HG02763 (cell line): Measurements from ENCODE around the gene DOK7.
A peak's percentile ranks its signal among the peaks of the same experiment; 100 is the strongest.
"Not testable (repeated sequence)": the region's sequence is repeated elsewhere in the genome, so short reads cannot be mapped to it uniquely, and the experiment has no call there.

Experiments used
- ATAC-seq: cut with Tn5 transposase; IDR thresholded peaks from one replicate; pipeline ENCODE4 v1.9.1; 2021; ENCODE audit warnings: mild to moderate bottlenecking, moderate library complexity; ENCODE audit not compliant: unreplicated experiment

Gene DOK7

DNA sequence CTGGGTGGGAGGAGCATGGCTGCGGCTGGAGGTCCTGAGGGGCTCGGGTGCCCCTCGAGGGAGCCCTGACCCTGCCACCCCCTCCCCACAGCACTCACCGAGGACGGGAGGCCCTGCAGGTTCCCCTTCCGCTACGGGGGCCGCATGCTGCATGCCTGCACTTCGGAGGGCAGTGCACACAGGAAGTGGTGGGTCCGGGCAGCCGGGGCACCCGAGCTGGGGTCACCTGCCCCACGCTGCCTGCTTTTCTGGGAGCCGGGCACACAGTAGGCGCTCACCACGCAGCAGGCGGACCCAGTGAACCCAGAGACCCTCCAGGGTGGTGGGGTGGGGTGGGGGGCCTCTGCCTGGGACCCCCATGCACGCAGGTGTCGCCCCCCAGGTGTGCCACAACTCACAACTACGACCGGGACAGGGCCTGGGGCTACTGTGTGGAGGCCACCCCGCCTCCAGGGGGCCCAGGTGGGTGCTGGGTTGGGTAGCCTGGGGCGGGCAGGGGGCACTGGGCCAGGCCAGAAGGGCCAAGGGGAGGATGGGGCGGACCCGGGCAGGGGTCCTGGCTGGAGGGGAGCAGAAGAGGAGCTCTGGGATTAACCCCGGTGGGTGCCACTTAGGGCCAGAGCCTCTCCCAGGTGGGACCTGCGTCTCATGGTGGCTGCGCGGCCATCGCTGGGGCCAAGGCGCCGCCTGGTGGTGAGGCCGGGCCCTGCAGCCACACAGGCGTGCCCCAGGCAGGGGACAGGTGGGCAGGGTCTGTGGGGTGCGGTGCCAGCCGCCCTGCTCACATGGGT lies 20.0 kb upstream of the DOK7 start:
- ATAC-seq: peak; percentile 47

- ATAC-seq: no peak
These were observed 19.3 kb upstream of the DOK7 start for GRCh38 chr4:3443750-3444309.

GRCh38 chr4:3444351-3445110 lies 18.6 kb upstream of the DOK7 start:
- no peak for ATAC-seq

GRCh38 chr4:3445111-3445820 lies 17.8 kb upstream of the DOK7 start:
- ATAC-seq: no peak

- ATAC-seq: no peak
These were observed 17.1 kb upstream of the DOK7 start for GRCh38 chr4:3445829-3446545.

DNA sequence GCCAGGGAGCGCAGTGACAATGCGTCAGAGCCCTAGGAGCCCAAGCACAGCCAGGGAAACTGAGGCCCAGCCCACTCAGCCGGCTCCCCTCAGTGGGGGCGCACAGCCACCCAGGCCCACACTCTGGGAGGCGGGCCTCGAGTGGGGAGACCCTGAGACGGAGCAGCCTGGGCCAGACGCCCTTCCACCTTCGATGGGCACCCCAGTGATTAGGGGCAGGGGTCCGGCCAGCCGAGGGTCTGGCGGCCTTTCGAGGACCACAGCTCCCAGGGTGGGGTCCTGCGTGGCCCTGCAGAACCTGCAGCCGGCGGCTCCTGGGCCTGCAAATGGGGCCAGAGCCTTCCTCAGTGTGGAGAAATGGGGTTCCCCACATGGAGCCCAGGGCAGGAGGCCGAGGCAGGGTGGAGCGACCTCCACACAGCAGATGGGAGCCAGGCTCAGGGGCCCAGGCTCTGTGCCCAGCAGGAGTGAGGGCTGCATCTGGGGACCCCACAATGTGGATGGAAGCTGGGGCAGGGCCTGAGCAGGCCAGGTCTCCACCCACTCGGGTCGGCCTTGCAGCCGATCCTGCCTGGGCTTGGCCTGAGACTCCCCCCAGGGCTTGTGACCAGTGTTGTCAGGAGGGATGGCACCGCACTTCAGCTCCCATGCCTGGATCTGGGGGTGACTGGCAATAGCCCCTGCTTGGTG lies 16.3 kb upstream of the DOK7 start:
- no peak for ATAC-seq

- ATAC-seq: no peak
These were observed 15.4 kb upstream of the DOK7 start for GRCh38 chr4:3447431-3448395.

- ATAC-seq: no peak
These were observed 14.0 kb upstream of the DOK7 start for GRCh38 chr4:3449047-3449573.

GRCh38 chr4:3449574-3450534 lies 13.3 kb upstream of the DOK7 start:
- no peak for ATAC-seq

DNA sequence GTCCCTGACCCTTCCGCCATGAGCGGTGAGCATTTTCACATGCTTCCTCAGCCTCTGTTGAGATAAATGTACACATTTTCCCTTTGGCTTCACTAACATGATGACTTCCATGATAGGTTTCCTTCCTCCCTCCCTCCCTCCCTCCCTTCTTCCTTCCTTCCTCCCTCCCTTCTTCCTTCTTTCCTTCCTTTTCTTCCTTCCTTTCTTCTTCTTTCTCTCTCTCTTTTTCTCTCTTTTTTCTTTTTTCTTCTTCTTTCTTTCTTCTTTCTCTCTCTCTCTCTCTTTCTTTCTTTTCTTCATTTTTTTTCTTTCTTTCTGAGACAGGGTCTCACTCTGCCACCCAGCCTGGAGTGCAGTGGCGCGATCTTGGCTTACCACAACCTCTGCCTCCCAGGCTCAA lies 12.5 kb upstream of the DOK7 start:
- no peak for ATAC-seq

DNA sequence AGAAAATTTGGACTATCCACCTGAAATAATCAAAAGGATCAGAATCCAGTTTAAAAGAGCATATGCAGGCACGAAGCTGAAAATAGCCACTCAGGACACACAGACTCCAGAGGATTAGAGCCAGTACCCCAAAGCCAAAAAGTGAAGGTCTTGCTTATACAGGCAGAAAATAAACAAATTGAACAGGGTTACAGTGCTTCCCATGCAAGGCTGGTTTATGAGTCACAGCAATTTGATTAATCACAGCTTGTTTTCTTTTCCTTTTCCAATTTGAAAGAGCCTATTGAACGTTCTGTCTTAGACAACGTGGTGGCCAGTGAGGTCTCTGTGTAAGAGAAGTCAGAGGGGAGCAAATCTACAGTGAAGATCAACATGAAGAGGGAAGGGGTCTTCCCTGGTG lies 11.2 kb upstream of the DOK7 start:
- ATAC-seq: no peak

DNA sequence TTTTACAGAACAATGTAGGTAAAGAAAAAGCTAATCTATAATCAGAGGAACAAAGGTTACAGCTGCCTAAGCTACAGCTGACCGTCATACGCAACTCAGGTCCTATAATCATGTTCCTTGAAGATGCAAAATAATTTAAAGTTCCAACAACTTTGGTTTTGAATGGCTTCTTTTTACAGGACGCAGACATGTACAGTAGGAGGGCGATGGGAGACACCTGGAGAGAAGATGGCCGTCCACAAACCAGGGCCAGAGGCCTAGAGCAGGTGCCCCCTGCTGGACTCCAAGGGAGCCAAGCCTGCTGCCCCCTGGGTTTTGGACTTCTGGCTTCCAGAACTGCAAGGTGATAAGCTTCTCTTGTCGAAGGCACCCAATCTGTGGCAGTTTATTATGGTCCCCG lies 10.7 kb upstream of the DOK7 start:
- ATAC-seq: no peak

- ATAC-seq: not testable (repeated sequence)
These were observed 7.5 kb upstream of the DOK7 start for GRCh38 chr4:3455596-3455995.

DNA sequence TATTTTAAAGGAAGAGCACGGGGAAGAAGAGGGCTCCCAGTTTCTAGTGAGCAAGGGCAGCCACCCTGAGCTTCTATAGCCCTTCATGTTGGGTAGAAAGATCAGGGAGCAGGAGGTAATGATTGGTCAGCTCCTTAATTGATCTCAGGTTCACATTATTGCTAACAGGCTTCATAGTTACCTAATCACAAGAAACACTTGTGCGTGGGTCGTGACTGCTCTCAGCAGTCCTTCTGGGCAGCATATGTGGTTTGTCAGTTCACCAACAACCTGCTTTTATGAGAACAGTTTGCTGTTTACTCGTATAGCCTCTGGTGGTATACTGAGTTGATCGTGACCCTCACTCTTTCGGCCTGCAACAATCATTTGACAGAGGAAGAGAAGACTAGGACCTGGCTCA lies 4.7 kb upstream of the DOK7 start:
- ATAC-seq: no peak

- not testable (repeated sequence) for ATAC-seq
These were observed 4.0 kb upstream of the DOK7 start for GRCh38 chr4:3459156-3459555.

GRCh38 chr4:3460926-3461325 lies 2.2 kb upstream of the DOK7 start:
- no peak for ATAC-seq

DNA sequence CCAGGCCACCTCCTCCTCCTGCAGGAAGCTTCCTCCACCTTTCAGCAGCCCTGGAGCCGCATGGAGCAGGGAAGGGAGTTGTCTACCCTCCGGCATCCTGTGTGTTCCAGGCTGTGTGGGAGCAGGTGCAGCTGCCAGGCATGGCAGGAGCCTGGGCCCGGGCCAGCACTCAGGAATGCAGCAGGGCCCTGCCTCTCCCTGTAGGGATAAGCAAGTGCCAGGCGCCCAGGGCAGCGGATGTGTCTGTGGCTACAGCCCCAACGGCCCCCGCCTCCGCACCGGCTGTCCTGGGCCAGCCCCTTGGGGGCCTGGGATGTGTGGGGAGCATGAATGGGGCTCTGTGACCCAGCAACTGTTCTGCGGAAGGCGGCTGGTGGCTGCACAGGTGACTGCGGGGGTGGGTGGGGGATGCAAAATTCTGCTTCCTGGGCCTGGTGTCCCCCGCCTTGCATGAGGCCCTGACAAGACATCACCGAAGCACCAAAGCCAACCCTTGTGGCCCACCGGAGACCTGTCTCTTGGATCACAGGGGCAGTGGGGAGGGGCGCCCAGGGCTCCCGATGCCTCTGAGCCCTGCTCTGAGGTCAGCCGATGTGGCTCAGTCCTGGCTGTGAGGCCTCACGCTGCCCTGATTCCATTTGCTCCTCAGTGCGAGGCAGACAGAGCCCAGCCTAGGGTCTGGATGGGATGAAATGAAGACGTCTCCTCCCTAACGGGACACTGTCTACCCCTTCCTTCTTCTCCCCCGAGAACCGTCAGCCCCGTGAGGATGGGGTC lies 1.4 kb upstream of the DOK7 start:
- no peak for ATAC-seq
